ENCODE data around the gene ARHGAP4.

Gene ARHGAP4

DNA sequence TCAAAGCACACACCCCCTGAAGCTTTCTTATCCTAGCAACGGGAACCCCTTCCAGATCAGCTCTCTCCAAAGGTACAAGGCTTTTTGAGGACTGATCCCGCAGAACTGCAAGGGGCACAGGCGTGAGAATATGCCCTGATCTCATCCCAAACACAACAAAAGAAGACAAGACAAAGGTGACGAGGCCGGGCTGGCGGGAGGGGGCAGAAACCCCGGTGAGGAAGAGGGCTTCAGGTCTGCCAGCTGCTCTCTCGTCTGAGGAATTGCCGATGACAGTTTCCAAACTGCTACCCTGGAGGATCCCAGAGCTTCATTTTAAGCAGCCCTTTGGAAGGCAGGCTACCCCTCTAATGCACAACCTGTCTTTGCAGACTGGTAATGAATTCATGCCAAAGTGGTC, 42.2 kb upstream of the ARHGAP4 start:
- DNase-seq (ENCODE audit: insufficient read length, low spot score) (no peak), FAIRE-seq (no peak)
- TF ChIP-seq, protein P1, sequence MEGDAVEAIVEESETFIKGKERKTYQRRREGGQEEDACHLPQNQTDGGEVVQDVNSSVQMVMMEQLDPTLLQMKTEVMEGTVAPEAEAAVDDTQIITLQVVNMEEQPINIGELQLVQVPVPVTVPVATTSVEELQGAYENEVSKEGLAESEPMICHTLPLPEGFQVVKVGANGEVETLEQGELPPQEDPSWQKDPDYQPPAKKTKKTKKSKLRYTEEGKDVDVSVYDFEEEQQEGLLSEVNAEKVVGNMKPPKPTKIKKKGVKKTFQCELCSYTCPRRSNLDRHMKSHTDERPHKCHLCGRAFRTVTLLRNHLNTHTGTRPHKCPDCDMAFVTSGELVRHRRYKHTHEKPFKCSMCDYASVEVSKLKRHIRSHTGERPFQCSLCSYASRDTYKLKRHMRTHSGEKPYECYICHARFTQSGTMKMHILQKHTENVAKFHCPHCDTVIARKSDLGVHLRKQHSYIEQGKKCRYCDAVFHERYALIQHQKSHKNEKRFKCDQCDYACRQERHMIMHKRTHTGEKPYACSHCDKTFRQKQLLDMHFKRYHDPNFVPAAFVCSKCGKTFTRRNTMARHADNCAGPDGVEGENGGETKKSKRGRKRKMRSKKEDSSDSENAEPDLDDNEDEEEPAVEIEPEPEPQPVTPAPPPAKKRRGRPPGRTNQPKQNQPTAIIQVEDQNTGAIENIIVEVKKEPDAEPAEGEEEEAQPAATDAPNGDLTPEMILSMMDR (IDR thresholded peaks at IDR 0.05; ENCODE audit: insufficient read depth, missing control alignments) = no peak

DNA sequence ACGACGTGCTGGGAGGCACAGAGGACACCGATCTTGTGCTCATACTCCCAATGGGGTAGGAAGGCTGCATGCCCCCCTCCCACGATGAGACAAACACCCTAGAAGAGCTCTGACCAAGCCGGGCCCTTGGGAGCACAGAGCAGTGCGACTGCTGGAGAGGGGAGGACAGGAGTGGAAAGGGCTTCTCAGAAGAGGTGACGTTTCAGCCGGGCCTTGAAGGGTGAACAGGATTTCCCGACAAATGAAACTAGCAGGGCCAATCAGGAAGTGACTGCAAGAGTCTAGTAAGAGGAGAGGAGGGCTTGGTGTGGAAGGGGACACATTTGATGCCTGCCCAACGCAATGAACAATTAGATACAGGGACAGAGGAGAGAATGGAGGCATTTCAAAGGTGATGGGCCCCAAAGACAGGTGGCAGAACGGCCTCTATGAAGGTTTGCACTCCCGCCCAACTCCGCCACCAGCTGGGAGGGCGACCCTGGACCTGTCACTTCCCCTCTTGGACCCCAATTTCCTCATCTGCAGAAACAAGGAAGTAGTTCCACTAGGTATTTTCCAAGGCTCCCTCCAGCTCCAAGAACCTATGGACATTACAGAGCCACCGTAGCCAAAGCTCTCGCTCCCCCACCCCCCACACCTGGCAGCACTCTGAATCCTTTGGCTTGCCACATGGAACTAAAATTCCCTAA, 41.6 kb upstream of the ARHGAP4 start:
- TF ChIP-seq, protein P1 (IDR thresholded peaks at IDR 0.05; ENCODE audit: insufficient read depth, missing control alignments) = no peak
- FAIRE-seq (no peak), DNase-seq (ENCODE audit: insufficient read length, low spot score) (no peak)

DNA sequence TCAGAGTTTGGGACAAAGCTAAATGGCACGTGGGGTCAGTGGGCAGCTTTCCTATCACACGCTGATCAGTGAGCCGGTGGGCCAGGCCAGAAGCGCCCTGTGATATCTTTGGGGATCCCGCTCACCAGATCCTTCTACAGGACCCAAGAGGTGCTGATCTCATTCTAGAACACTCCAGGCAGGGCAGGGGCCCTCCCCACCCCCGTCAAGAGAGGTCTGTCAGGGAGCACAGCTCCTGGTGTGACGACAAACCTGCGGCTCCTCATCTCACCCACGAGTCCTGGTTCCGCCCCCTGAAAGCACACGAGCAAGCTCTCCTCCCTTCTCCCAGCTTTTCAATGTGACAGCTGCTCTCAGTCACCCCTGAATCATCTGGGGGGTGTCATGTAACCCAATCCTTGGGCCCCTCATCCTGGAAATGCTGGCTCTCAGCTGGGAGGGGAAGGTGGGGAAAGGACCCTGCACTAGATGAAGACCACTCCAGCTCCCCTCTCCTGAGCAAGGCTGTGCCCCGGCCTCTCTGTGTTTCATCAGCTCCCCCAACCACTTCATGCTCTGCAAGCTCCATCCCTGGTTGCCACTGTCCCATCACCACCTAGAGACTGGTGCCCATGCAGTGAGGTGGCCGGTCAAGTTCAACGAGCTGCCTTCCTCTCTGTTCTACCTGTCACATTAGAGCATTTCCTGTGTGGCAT, 40.9 kb upstream of the ARHGAP4 start:
- no peak for FAIRE-seq
- no peak for DNase-seq (ENCODE audit: insufficient read length, low spot score)
- TF ChIP-seq, protein P1 (IDR thresholded peaks at IDR 0.05; ENCODE audit: insufficient read depth, missing control alignments) = no peak

DNA sequence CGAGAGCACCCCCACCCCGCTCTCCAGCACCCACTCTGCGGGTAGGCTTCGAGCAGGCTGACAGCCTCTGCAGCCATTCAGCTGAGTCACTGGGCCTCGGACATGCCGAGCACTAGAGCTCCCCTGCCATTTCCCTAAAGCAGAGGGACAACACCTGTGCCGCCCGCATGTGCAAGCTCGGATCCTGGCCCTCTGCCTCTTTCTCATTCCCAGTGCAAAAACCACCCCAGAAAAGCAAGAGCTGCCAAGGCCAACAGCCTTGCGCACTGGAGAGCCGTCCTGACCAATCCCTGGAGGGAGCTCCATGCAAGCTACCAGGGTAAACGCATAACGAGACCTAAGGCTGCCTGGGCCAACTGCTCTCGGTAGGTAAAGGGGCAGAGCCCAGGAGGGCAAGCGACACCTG, 40.2 kb upstream of the ARHGAP4 start:
- DNase-seq (ENCODE audit: insufficient read length, low spot score) (no peak), FAIRE-seq (no peak)
- TF ChIP-seq, protein P1 (IDR thresholded peaks at IDR 0.05; ENCODE audit: insufficient read depth, missing control alignments) = no peak

DNA sequence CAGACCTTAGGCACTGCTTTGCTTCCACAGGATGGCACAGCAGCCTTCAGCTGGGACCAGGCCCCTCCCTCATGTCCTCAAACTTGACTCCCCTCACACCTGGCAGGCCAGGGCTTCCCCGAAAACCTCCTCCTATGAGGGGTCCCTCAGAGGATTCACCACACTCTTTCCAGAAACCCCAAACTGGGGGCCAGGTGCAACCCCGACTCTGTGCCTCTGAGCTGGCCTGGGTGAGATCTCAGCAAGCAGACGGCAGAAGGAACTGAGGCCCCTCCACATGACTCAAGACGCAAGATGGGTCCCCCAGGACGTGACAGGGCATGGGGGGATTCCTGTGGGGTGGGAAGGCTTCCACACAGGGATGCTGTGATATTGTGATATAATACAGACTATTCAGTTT, 39.3 kb upstream of the ARHGAP4 start:
- no peak for FAIRE-seq
- TF ChIP-seq, protein P1 (IDR thresholded peaks at IDR 0.05; ENCODE audit: insufficient read depth, missing control alignments) = no peak
- DNase-seq (ENCODE audit: insufficient read length, low spot score) = no peak

DNA sequence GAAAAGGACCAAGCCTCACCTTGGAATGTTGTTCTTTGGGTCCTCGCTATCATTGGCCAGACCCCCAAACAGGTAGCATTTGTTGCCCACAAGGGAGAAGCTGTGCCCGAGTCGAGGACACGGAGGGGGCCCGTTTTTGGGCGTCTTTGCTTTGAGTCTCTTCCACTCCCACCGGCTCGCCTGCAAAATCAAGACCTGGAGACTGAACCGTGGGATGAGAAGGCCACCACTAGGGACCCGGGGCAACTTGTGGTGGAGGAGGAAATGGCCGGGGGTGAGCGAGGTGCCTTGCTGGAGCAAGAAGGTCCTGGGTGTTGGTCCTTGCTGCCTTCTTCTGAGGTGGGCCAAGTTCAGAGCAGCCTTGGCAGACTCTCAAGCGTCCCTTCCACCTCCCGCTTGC, 38.0 kb upstream of the ARHGAP4 start:
- DNase-seq (ENCODE audit: insufficient read length, low spot score) (no peak), FAIRE-seq (no peak)
- TF ChIP-seq, protein P1 (IDR thresholded peaks at IDR 0.05; ENCODE audit: insufficient read depth, missing control alignments) = no peak

DNA sequence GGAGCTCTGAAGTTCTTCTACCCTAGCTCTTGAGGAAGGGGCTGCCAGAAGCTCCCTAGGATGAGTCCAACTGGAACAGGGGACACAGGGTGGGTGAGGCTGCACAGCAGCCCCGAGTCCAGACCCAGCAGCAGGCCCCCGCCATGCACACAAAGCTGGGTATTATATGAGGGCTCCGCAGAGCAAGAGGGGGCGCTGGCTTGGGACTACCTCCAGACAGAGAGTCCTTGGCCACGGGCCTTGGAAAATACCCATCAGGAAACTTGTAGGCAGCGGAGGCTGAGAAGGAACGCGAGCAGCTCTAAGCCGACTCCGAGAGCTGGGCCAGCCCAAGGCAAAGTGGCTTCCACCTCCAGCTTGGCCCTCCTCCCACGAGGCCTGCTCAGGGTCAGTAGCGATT, 37.5 kb upstream of the ARHGAP4 start:
- TF ChIP-seq, protein P1 (IDR thresholded peaks at IDR 0.05; ENCODE audit: insufficient read depth, missing control alignments) = no peak
- DNase-seq (ENCODE audit: insufficient read length, low spot score) = no peak
- no peak for FAIRE-seq
